HEK293T (cell line): ENCODE results near the gene CAPN13.

Experiments
- ARNT ChIP-seq: fragments of 450-650 bp; IDR thresholded peaks from 2 replicates; pipeline ENCODE4 v1.6.1; 2017; ENCODE audit warnings: mild to moderate bottlenecking
- BHLHE40 ChIP-seq: fragments of 450-650 bp; IDR thresholded peaks from 2 replicates; pipeline ENCODE4 v1.6.1; 2016; ENCODE audit warnings: mild to moderate bottlenecking, moderate library complexity, borderline replicate concordance
- FOXK2 ChIP-seq: fragments of 450-650 bp; IDR thresholded peaks from 2 replicates; pipeline ENCODE4 v1.6.1; 2016; ENCODE audit warnings: mild to moderate bottlenecking
- FOXM1 ChIP-seq: fragments of 450-650 bp; IDR thresholded peaks from 2 replicates; pipeline ENCODE4 v1.6.1; 2017; ENCODE audit warnings: mild to moderate bottlenecking, borderline replicate concordance
- LEF1 ChIP-seq: fragments of 450-650 bp; IDR thresholded peaks from 2 replicates; pipeline ENCODE4 v1.6.1; 2017; ENCODE audit warnings: mild to moderate bottlenecking, borderline replicate concordance
- NFRKB ChIP-seq: fragments of 450-650 bp; IDR thresholded peaks from 2 replicates; pipeline ENCODE4 v1.6.1; 2016; ENCODE audit warnings: mild to moderate bottlenecking, moderate library complexity
- SP1 ChIP-seq: fragments of 450-650 bp; IDR thresholded peaks from 2 replicates; pipeline ENCODE4 v1.6.1; 2017
- SUZ12 ChIP-seq: fragments of 450-650 bp; IDR thresholded peaks from 2 replicates; pipeline ENCODE4 v1.6.1; 2016; ENCODE audit warnings: mild to moderate bottlenecking

- TF ChIP-seq FOXK2 = no peak
- no peak for TF ChIP-seq LEF1
- no peak for TF ChIP-seq SP1
- TF ChIP-seq BHLHE40 = no peak
- no peak for TF ChIP-seq SUZ12
- no peak for TF ChIP-seq NFRKB
- TF ChIP-seq ARNT = no peak
- TF ChIP-seq FOXM1 = no peak
Measured at GRCh38 chr2:30731706-30732105, 75.5 kb downstream of the CAPN13 start.
